Gastroesophageal sphincter (tissue), 4 donors: ENCODE measurements around the gene EBF4. TPM values are rescaled to one million over a fixed set of nuclear protein-coding genes. Genes with fewer than 3 reads are reported as not detected.

Experiments used
- ATAC-seq: fragments of 150-250 bp; one replicate; pipeline ENCODE4 v1.9.1; 2016; ENCODE audit warnings: mild to moderate bottlenecking, moderate library complexity
- H3K27ac ChIP-seq, 4 donors: fragments of 200-600 bp; sonication (generic) in 3 of 4; 1 replicate in 3 of 4; 2 replicates in 1 of 4; pipeline ENCODE4 v1.5.1; 2016 to 2019
- H3K27me3 ChIP-seq: fragments of 200-600 bp; sonication (generic); one replicate; pipeline ENCODE4 v1.5.1; 2019
- H3K36me3 ChIP-seq, 2 donors: fragments of 200-600 bp; sonication (generic); one replicate each; pipeline ENCODE4 v1.5.1; 2019; ENCODE audit warnings: control low read depth in 1 of 2
- H3K4me1 ChIP-seq, 3 donors: fragments of 200-600 bp; sonication (generic); 1 replicate in 2 of 3; 2 replicates in 1 of 3; pipeline ENCODE4 v1.5.1; 2016 to 2019; ENCODE audit warnings: control low read depth in 2 of 3
- H3K4me3 ChIP-seq, 2 donors: fragments of 200-600 bp; sonication (generic); one replicate each; pipeline ENCODE4 v1.5.1; 2019; ENCODE audit warnings: mild to moderate bottlenecking in 1 of 2, moderate library complexity in 1 of 2
- H3K9me3 ChIP-seq, 3 donors: fragments of 200-600 bp; sonication (generic); one replicate each; pipeline ENCODE4 v1.5.1; 2017 to 2019; ENCODE audit warnings: control low read depth in 2 of 3
- CTCF ChIP-seq, 4 experiments: fragments of 200-600 bp in 2 of 4; fragments of 450-650 bp in 2 of 4; sonication (generic) in 1 of 4; IDR thresholded peaks; one replicate each; pipeline ENCODE4 v1.5.1; 2017 to 2019; ENCODE audit warnings: antibody characterized with exemption in 4 of 4, mild to moderate bottlenecking in 2 of 4, moderate library complexity in 2 of 4
- EP300 ChIP-seq: sonication (generic); formaldehyde crosslinking; IDR thresholded peaks from one replicate; pipeline ENCODE4 v1.6.1; 2017; ENCODE audit warnings: antibody characterized with exemption, mild to moderate bottlenecking
- POLR2A ChIP-seq, 2 donors: fragments of 450-650 bp; IDR thresholded peaks; one replicate each; pipeline ENCODE4 v1.6.1; 2017; ENCODE audit warnings: antibody characterized with exemption in 2 of 2, mild to moderate bottlenecking in 2 of 2, moderate library complexity in 1 of 2
- POLR2AphosphoS5 ChIP-seq: sonication (generic); formaldehyde crosslinking; IDR thresholded peaks from one replicate; pipeline ENCODE4 v1.6.1; 2017; ENCODE audit warnings: antibody characterized with exemption
- WGBS, 2 donors: methylation state at CpG; one replicate each; pipeline ENCODE4 v1.1.5; 2018; ENCODE audit warnings: low coverage in 1 of 2; 5-methylcytosine and 5-hydroxymethylcytosine counted together
- total RNA-seq, 4 donors: library from RNA; depleted of rRNA; stranded (reverse); fragments of >200 nt; gene quantifications; one replicate each; pipeline ENCODE4 v1.1.0, GENCODE V29; 2016

EBF4 gene
- total RNA-seq, 4 donors from 2014 or later, result 14.5 to 36.6 (median 19.6) TPM

- no peak overlapping the region for H3K4me3 ChIP-seq
- no peak overlapping the region for H3K27ac ChIP-seq
- ATAC-seq, result no peak
- TF ChIP-seq CTCF (IDR thresholded peaks at IDR 0.05) (no peak), EP300 (no peak), POLR2A (IDR thresholded peaks at IDR 0.05) (no peak), POLR2AphosphoS5 (no peak)
- H3K27me3 ChIP-seq, result peaks cover 9% of the 10 kb centered on the region
- no peaks in the 10 kb centered on the region for H3K4me1 ChIP-seq
- H3K36me3 ChIP-seq, result no peaks in the 10 kb centered on the region
- 77 to 87% methylated on average over 6 of the region's 6 CpGs for WGBS, 2 donors
- H3K9me3 ChIP-seq, result peaks cover 0 to 12% (median 0%) of the 10 kb centered on the region in 3 donors
Observed at GRCh38 chr20:2783908-2784566, 91.5 kb downstream of the EBF4 start.

- H3K27me3 ChIP-seq, result peaks cover 78% of the 10 kb centered on the region
- WGBS, 2 donors, result 70 to 90% methylated on average over 2 of the region's 6 CpGs
Observed at GRCh38 chr20:2793471-2793870, 100.9 kb downstream of the EBF4 start.

GRCh38 chr20:2794202-2794748, 101.7 kb downstream of the EBF4 start:
- WGBS, 2 donors, result 79 to 81% methylated on average over 7 to 10 of the region's 23 CpGs
- Histone ChIP-seq H3K4me1 (peaks cover 0 to 5% (median 0%) of the 10 kb centered on the region in 3 donors), H3K27me3 (peaks cover 78% of the 10 kb centered on the region), H3K27ac (no peak overlapping the region), H3K4me3 (no peak overlapping the region), H3K9me3 (no peaks in the 10 kb centered on the region), H3K36me3 (no peaks in the 10 kb centered on the region)
- no peak for TF ChIP-seq EP300
- no peak for TF ChIP-seq POLR2AphosphoS5
- TF ChIP-seq POLR2A (IDR thresholded peaks at IDR 0.05), result no peak
- TF ChIP-seq CTCF (IDR thresholded peaks at IDR 0.05), result no peak
- ATAC-seq, result no peak

More at GRCh38 chr20:2793471-2793870, 100.9 kb downstream of the EBF4 start:
- Histone ChIP-seq H3K36me3 (no peaks in the 10 kb centered on the region), H3K9me3 (no peaks in the 10 kb centered on the region), H3K4me3 (no peak overlapping the region), H3K4me1 (no peaks in the 10 kb centered on the region), H3K27ac (no peak overlapping the region)
- no peak for ATAC-seq
- TF ChIP-seq CTCF (IDR thresholded peaks at IDR 0.05), result no peak
- TF ChIP-seq EP300, result no peak
- TF ChIP-seq POLR2A (IDR thresholded peaks at IDR 0.05), result no peak
- no peak for TF ChIP-seq POLR2AphosphoS5

- 80% methylated on average over 1 of the region's 11 CpGs; no CpG with 5 or more reads in 1 of the 2 donors for WGBS, 2 donors
- Histone ChIP-seq H3K4me3 (no peak overlapping the region), H3K4me1 (peaks cover 0 to 11% (median 2%) of the 10 kb centered on the region in 3 donors), H3K27ac (no peak overlapping the region), H3K36me3 (no peaks in the 10 kb centered on the region), H3K27me3 (peaks cover 79% of the 10 kb centered on the region), H3K9me3 (no peaks in the 10 kb centered on the region)
- ATAC-seq, result no peak
- TF ChIP-seq CTCF (IDR thresholded peaks at IDR 0.05) (no peak), POLR2AphosphoS5 (no peak), EP300 (no peak), POLR2A (IDR thresholded peaks at IDR 0.05) (no peak)
Observed at GRCh38 chr20:2794866-2795447, 102.4 kb downstream of the EBF4 start.
